NCI-H748 treated with DMSO at 0.1 percent for 48 hours (cell line): Measurements from ENCODE around the gene THSD4.

Experiments
- DNase-seq: peaks from one replicate; lab custom pipeline; 2025; lab: John Stamatoyannopoulos, UW

THSD4 gene

DNA sequence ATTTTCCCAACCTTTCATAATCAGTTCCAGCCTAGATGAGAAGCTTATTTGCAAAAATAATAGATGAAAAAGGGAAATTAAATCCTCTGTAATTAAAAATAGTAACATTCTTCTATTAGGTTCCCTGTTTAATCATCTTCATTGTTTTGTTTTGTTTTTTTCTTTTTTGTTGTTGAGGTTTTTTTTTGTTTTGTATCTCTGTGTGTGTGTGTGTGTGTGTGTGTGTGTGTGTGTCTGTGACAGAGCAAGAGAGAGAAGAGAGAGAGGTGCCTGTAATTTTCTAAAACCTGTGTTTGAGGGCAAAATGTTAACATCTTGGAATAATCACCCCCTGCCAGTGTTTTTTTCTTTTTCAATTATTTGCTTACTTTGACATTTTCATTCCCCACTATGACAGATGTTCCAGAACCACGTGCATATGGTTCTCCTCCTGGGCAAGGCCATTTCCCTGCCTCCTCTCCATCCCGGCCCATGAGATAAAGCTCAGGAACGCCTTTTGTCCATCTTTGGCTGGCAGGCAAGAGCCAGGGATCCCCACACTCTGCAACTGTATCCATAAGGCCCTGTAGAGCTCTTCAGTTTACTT lies 573.3 kb downstream of the THSD4 start:
- DNase-seq = no peak

- no peak for DNase-seq
These were observed 575.8 kb downstream of the THSD4 start for GRCh38 chr15:71691081-71691457.

DNA sequence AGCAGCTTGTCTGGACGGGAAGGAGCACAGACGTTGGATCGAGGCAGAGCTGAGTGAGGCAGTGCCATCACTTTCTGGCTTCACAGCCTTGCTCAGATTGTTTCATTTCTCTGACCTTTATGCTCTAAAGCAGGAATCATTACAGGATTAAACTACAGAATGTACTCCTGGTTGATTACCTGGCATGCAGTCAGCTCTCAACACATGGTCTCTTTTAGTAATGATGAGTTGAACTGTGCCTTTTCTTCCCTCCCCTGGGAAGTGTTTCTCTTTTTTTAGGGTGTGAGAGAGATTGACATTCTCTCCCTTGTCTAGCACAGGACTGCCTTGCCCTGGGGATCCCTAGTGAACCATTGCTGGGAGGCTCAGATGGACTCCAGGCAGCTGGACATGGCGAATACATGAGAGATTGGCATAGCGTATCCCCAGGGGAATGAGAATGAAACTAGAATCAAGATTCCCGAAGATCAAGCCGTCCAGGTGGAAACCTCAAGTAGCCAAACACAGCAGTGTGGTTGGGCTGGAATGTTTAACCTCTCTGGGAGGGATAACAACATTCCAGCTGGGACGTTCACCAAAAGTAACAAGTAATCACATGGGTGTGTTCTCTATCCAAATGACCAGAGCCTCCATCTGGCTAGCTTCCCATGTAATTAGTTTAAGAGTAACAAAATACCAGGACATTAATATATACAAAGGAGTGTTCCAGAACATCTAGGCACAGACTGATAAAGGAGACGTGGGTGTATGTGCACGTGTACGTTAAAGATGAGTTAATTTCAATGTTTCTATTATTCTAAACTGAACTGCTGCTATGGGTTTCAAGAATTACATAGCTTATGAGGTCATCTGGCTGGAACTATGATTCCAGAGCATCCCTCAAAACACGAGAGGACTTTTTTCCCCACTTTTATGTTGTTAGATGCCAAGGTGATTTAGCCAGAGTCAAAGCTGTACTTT lies 576.5 kb downstream of the THSD4 start:
- no peak for DNase-seq

DNA sequence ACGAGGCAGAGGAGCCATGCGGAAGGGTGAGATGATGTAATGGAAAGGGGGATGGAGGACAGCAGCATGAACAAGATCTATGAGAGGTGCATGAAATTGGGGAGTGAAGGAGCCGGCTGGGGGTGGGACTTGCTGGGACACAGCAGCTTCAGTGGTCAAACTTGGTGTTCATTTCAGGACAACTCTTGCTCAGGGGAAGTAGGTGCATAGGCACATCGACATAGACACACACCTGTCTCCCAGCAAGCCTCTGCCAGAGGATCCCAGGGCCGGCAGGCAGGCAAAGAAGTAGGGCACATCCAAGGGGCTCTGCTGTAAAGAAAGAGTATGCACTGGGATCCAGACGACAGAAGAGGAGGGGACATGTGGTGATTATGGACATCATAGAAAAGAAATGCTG lies 582.0 kb downstream of the THSD4 start:
- DNase-seq = no peak

- DNase-seq = no peak
These were observed 582.8 kb downstream of the THSD4 start for GRCh38 chr15:71698030-71698429.

GRCh38 chr15:71698742-71699141 lies 583.5 kb downstream of the THSD4 start:
- no peak for DNase-seq

DNA sequence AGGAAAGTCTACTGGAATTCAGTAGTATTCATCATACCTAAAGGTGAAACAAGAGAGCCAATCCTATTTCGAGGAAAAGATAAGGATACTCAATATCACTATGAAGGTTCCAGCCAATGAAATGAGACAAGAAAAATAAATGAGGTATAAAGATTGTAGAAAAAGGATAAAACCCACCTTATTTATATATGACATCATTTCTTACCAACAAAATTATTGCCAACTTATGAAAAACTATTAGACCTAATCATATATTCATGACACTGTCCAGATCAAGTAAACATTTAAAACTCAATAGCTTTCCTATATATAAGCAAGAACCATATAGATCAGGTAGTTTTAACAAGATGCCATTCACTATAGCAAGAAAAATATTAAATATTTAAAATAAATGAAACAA lies 584.7 kb downstream of the THSD4 start:
- no peak for DNase-seq

- no peak for DNase-seq
These were observed 586.5 kb downstream of the THSD4 start for GRCh38 chr15:71701808-71702207.

- DNase-seq = no peak
These were observed 587.2 kb downstream of the THSD4 start for GRCh38 chr15:71702496-71702895.

- DNase-seq = no peak
These were observed 589.9 kb downstream of the THSD4 start for GRCh38 chr15:71705151-71705550.

- DNase-seq = no peak
These were observed 591.4 kb downstream of the THSD4 start for GRCh38 chr15:71706461-71707229.

GRCh38 chr15:71707230-71708050 lies 592.2 kb downstream of the THSD4 start:
- no peak for DNase-seq

DNA sequence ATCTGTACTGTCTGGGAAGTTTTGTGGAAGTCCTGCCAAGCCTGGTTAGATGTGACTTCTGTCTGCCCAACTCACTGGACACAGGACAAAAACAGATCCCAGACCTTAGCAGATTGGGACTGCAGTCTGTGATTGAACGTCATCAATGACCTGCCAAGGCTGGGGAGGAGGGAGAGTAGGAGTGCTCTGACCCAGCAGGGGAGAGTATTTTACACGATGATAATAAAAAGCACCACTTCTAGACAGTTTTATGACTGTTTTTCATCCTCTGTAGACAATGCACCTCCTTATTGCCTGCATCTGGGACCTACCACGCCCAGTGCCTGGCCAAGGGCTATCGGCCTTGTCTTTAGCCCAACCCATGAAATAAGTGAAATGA lies 592.8 kb downstream of the THSD4 start:
- DNase-seq = no peak

DNA sequence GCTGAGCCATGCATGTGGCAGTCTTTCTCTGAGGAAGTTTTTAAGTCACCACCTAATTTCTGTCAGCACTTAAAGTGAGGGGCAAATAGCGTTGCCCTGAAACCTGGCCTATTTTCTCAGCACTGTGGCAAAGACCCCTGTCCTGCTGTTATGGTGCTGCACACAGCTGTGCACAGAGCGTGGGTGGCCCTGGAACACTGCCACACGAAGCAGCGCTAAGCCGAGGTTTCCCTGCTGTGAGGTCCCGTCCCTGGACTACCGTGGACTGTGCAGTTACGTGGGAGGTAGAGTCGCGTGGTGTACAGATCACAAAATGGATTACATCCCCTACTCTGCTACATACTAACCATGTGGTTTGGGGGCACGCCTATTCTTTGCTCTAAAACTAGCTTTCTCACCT lies 593.5 kb downstream of the THSD4 start:
- DNase-seq = no peak

- DNase-seq = no peak
These were observed 594.6 kb downstream of the THSD4 start for GRCh38 chr15:71709808-71710418.

- no peak for DNase-seq
These were observed 596.9 kb downstream of the THSD4 start for GRCh38 chr15:71712182-71712581.

DNA sequence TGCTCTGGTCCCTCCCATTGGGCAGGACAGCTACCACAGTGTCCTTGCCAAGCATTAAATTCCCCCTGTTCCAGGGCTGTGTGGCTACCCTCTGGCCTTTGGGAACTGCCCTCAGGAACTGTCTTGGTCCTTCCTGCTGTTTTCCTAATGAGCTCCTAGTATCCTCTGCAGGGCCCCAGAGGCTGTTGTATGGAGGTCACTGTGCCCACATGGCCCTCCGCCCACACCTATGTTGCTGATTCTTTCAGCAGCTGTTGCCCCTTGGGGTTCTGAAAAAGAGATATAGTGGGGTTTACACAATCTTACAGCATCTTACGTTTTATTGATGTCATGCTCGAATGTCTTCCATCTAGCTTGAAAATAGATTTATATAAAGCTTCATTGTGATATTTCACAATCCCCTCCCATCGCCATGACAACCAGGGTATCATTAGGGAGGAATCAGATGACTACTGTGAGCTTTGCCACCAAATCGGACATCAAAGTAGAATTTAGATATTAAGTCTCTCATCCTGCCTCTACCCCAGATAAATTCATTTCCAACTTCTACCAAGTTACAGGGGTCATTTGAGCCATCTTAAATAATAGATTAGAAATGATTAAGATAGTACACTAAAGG lies 598.0 kb downstream of the THSD4 start:
- no peak for DNase-seq

GRCh38 chr15:71715914-71716313 lies 600.6 kb downstream of the THSD4 start:
- DNase-seq = no peak

- no peak for DNase-seq
These were observed 601.7 kb downstream of the THSD4 start for GRCh38 chr15:71716990-71717389.

DNA sequence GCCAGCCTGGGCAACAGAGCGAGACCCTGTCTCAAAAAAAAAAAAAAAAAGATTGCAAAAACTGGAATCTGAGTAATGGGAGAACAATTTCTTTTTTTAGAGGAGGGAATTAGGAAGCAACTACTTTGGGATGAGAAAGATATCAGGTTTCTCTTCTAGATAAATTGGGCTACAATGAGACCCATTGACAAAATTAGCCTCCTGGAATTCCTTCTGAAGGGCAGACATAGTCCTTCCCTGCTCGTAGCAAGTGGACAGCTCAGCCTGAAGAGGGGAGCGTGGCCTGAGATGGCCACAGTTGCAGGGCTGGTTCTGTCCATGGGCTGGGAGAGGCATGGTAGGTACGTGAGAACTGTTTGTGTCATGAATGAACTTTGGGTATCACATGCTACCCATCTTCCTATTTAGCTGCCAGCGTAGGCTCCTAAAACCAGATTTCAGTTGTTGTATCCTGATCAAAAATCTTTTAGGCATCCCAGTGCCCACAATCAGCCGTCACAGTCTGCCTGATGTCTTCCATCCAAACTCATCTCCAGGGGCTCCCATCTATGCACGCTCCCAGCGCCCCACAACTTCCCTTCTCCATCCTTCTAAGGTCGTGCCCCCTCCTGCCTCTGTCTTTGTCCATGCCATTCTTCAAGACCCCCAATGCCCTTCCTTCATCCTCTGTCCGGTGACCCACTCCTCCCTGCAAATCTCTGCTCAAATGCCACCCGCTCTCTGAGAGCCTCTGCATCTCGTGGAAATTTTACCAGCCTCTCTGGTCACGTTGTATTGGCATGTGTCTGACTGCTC lies 603.0 kb downstream of the THSD4 start:
- no peak for DNase-seq
